Activated CD8-positive, alpha-beta memory T cell treated with anti-CD3 and anti-CD28 coated beads for 1 hour (primary cell): ENCODE data around the gene PROZ.

ENCODE experiments used
- DNase-seq, 2 donors: peaks; one replicate each; pipeline ENCODE4 v3.0.0-alpha.2; 2020; ENCODE audit warnings: low read depth in 1 of 2; ENCODE audit errors: extremely low read depth in 1 of 2

Gene PROZ

DNA sequence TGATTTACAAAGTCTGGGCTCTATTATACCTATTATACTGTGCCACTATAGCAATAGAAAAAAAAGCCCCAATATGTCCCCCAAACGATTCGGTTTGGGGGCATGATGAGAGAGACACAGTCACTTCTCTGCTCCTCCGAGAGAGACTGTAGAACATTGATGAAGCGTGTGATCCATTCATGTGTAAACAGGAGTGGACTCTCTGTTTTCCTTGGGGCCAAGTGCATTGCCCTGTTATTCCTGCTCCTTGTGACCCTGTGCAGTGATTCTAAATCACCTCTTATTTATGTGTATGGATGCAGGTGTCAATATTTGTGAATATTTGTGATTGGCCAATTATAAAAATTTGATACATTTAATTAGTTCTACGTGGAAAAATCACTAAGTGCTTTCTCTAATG, 18.9 kb upstream of the PROZ start:
- no peak for DNase-seq

DNA sequence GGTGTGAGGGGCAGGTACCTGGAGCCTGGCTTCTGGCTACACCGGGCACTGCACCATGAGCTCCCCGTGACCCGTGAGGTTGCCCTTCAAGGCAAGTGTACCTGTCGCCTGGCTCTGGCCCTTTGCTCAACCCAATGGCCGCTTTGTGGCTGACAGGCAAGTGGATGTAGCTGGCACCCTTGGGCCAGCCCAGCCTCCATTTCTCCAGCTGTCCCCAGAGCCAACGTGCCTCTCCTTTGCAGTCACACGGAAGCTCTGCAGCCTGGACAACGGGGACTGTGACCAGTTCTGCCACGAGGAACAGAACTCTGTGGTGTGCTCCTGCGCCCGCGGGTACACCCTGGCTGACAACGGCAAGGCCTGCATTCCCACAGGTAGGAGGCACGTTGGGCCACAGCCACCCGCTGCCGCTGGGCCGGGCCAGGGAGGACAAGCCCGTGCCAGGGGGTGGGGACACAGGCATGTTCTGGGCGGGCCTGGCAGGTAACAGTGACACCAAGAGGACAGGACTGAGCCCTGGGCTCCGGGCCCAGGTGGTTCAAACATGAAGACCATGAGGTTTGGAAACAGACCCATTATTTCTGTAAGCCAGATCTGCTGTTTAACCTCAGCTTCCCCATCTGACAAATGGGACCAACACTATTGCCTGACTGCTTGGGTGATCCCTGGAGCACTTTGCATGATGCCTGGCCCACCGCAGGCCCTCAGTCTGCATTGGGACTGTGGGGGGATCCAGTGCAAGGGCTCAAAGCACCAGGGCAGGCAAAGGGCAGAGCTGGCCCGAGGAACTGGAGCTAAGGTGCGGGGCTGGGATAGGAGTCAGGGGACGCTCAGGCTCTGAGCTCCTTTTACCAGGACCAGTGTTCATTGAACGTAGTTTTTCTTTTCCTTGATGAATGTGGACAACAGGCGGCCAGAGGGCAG, 17.5 kb upstream of the PROZ start:
- no peak for DNase-seq

DNA sequence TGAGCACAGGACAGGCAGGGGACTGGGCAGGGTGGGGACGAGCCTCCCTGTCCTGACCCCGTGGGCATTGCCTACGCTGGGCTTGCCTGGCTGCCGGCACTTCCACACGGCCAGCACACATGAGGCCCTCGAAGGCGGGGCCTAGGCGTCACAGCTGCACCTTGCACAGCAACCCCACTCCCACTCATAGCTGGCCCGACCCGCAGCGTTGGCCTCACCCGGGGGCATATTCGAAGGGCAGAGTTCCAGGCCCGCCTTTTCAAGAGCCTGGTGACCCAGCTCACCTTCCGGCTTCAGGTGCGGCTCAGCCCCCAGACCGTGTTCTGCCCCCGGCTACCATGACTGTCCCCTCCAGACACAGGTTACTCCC, 16.9 kb upstream of the PROZ start:
- no peak for DNase-seq

DNA sequence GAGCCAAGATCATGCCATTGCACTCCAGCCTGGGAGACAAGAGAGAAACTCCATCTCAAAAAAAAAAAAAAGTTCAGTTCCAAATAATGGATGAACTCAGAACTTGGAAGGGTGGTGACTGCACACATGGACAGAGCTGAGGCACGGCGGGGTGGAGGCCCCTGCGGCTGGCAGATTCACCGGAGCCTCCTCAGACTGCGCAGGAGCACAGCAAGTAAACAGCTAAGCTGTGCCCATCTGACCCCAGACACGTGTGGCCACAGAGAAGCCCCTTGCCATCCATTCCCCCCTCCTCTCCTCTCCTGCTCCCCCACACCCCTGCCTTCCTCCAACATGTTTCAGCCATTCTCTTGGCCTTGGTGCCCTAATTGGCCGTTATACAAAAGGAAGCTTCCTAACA, 15.6 kb upstream of the PROZ start:
- no peak for DNase-seq

DNA sequence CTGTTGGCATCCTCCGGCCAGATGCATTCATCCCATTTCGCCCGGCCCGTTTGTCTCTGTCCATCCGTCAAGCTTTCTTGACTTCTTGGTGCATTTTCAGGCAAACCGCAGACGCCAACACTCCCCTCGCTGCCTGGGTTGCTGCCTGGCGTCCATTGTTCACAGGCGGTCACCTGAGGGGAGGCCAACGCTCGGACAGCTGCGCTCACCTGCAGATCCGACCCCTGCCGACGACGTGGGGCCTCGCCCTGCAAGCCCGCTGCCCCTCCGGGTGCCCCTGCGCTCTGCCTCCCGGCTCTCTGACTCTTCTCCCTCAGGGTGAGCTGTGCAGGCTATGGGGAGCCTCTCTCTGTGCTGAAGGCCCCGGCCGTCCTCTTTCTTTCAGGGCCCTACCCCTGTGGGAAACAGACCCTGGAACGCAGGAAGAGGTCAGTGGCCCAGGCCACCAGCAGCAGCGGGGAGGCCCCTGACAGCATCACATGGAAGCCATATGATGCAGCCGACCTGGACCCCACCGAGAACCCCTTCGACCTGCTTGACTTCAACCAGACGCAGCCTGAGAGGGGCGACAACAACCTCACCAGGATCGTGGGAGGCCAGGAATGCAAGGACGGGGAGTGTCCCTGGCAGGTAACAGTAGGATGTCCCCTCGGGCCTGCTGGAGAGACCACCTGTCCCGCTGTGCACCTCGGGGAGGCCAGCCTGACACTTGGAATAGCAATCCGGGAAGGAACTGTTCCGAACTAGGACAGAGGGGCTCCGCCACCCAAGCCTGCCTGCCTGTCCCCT, 14.8 kb upstream of the PROZ start:
- no peak for DNase-seq

DNA sequence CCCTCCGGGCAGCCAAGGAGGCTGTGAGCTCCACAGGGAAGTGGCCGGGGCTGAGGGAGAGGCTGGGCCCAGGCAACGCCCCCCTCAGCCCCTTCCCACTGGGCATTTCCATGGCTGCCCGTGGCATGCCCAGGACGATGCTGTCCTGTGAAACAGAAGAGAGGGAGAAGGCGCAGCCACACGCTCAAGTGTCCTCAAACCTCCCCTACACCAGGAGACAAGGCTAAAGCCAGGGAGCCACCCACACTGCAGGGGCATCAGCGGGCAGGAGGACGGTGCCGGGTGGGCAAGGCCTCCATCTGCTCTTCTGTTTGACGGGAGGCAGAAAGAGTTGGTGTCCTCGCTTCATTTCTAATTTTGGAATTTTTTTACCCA, 14.2 kb upstream of the PROZ start:
- no peak for DNase-seq

DNA sequence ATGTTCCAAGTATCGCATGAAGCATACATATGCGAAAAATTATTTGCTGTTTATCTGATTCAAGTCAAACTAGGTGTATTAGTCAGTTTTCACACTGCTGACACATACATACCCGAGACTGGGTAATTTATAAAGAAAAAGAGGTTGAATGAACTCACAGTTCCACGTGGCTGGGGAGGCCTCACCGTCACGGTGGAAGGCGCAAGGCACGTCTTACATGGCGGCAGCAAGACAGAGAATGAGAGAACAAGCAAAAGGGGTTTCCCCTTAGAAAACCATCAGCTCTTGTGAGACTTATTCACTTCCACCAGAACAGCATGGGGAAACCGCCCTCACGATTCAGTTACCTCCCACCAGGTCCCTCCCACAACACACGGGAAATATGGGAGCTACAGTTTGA, 13.0 kb upstream of the PROZ start:
- DNase-seq, result no peak

DNA sequence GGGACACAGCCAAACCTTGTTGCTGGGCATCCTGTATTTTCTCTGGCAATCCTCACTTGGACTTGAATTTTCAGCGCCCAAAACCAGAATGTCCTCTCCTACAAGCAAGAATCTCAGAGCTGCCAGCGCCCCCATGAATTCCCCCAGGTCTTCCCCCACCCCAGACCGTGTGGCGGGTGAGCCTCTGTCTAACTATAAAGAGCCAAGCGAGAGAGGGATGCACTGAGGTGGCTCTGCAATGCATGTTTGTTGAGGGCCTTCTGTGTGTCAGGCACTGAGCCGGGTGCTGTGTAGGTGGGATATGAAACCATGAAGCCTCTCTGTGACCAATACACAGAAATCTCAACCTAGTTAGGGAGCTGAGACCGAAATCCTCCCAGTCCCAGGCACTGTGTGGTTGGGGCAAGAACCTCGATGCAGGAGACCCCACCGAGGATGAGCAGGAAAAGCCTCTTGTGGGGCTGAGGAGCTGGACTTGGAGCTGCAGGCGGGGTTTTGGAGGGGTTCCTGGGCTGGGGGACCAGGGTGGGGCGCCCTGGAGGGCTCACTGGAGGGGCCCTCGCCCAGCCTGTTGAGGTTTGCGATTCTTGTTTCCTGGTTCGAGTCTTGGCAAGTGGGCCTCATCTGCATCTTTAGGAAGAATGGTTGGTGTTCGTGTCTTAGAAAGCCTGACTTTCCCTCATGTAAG, 12.4 kb upstream of the PROZ start:
- DNase-seq, result no peak

DNA sequence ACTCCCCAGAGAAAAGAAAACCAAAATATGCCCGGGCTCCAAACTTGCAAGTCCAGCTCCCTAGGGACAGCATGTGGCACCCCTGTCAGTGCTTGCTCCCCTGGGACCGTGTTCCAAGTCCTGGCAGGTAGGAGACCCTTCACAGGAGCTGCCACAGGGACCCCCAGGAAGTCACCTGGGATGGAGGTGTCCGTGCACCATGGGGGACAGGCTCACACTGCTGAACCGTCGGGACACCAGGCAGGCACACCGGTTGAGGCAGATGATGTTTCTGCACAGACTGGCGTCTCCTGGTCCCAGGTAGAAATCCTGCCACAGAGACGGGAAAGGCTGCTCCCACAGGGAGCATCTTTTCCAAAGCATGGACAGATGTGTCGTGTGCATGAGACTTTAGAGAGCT, 11.7 kb upstream of the PROZ start:
- no peak for DNase-seq

DNA sequence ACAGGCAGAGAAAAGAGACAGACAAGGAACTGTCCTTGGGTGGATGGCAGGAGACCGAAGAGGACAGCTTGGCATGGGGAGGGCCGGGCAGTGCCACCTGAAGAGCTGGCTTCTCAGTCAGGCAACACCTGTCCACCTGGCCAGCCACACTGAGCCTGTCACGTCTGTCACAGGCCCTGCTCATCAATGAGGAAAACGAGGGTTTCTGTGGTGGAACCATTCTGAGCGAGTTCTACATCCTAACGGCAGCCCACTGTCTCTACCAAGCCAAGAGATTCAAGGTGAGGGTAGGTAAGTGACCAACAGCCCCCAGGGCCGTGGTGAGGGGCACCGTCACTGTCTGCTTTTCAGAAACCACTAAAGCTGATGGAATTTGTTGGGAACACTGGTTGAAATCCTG, 11.2 kb upstream of the PROZ start:
- no peak for DNase-seq

DNA sequence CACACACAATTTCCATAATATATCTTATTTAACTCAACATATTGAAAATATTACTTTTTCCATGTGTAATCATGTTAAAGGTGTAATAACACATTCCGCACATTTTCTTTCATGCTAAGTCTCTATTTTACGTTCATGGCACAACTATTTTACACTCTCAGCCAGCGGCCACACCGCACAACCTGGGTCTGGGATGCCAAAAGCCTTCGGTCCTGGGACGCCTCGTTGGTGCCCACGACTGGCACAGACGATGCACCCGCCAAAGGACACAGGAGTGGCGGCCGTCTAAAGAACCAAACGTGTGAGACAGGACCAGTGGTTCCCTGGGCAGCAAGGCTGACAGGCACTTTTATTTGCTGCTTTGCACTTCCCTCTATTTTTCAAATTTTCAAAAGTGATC, 10.0 kb upstream of the PROZ start:
- no peak for DNase-seq

DNA sequence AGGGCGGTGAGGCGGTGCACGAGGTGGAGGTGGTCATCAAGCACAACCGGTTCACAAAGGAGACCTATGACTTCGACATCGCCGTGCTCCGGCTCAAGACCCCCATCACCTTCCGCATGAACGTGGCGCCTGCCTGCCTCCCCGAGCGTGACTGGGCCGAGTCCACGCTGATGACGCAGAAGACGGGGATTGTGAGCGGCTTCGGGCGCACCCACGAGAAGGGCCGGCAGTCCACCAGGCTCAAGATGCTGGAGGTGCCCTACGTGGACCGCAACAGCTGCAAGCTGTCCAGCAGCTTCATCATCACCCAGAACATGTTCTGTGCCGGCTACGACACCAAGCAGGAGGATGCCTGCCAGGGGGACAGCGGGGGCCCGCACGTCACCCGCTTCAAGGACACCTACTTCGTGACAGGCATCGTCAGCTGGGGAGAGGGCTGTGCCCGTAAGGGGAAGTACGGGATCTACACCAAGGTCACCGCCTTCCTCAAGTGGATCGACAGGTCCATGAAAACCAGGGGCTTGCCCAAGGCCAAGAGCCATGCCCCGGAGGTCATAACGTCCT, 9.4 kb upstream of the PROZ start:
- DNase-seq, result no peak

DNA sequence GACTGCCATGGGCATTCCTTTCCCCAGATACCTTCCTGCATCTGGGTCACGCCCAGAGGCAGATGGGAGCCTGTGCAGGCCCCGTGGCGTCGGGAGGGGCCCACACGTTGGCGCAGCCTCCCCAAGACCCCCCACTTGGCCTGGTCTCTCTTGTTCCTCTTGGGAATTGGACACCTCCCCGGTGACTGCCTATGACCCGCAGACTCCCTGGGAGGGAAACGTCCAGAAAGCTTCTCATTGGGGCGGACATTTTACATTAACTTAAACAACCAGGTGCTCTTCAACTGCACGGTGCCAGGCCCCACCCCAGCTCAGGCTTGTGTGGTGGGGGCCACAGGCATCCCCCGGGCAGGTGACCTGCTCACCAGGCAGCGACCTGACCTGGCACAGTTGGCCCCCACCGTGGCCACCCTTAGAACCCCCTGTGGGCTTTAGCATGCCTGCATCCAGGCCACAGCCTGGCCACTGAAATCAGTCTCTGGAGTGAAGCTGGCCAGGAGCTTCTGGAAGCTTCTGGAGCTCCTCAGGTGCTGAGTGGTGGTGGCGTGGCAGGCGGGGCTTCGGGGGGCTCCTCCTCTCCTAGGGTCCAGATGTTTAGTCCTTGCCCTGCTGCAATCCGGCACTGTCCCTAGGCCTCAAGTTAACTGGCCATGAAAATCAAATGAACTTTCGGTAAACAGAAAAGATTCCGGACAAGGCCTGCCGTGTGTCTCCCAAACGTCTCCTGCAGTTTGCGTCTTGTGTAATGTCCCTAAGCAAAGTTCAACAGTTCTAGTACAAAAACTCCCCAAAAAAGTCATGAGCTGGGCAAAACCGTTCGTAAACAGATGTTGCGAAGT, 8.5 kb upstream of the PROZ start:
- DNase-seq, result no peak

DNA sequence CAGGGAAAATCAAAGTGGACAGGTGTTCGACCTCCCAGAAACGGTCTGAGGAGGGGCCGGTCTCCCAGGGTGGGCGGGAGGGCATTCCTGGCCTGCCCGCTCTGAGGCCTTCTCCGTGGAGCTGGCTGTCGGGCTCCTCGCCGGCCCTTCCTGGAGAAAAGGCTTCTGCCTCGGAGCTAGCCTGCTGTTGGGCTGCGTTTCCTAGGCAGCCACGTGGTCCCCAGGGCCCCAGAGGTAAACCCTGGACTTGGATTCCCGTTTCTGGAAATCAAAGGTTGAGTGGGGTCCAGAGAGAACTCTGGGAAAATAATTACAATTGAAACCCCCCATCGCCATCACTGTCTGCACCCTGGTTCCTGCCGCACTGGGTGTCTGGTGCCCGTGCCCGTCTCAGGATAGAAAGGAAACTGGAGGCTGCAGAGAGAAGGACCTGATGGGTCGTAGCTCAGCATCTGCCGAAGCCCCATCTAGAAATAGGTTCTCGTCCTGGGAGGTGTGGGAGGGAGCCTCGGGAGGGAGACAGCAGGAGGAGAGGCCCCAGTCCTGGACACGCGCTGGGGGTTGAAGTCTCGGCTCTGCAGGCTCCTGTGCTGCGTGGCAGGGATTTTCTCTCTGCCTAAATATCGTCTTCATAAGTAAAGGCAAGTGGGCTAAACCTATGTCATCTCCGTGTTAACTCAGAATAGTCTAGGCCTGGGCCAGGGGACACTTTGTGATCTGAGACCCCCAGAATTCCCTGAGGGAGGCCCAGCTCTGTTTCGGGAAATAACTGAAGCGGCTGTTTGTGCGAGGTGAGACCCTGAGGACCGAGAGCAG, 7.7 kb upstream of the PROZ start:
- DNase-seq, result no peak

DNA sequence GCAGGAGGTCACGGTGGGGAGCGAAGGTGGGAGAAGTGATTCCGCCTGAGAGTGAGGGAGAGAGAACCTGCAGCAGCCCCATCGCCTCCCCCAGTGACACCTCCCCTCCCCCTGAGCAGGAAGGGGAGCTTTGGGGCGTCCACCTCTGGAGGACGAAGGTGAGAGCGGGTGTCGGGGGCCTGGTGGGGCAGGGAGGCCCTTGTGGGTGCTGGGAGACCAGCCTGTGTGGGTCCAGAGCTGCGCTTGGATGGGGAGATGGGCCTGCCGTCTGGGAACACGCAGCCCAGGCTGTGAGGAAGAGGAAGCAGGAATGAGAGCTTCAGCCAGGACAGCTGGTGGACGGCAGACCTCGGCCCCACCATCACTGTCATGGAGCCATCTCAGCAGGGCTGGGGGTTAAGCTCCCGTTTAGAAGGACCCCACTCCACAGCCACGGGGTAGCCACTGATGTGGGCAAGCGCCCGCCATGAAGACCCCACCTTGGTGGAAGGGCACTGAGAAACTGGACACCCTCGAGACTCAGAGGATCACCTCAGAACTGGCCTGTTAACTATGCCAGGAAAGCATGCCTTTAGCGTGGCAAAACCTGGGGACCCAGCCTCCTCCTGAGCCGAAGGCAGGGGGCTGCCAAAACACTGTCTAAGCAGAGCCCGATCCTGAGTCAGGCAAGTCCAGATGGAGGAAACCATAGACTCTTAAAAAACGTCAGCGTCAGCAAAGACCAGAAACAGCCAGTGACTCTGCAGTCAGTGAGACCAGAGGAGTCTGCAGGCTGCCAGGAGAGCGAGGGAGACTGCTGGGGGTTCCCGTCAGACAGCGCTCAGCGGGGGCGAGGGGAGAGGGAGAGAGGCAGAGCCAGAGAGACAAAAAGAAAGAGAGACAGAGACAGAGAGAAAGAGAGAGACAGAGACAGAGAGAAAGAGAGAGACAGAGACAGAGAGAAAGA, 6.4 kb upstream of the PROZ start:
- DNase-seq, result no peak

DNA sequence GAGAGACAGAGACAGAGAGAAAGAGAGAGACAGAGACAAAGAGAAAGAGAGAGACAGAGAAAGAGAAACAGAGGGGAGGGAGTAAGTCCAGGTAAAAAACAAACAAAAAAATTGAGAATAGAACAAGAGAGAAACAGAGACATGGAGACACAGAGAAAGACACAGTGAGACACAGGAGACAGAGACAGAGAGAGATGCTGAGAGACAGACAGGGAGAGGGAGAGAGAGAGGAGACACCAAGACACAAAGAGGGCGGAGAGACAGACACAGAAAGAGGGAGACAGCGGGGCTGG, 5.8 kb upstream of the PROZ start:
- DNase-seq, result no peak

DNA sequence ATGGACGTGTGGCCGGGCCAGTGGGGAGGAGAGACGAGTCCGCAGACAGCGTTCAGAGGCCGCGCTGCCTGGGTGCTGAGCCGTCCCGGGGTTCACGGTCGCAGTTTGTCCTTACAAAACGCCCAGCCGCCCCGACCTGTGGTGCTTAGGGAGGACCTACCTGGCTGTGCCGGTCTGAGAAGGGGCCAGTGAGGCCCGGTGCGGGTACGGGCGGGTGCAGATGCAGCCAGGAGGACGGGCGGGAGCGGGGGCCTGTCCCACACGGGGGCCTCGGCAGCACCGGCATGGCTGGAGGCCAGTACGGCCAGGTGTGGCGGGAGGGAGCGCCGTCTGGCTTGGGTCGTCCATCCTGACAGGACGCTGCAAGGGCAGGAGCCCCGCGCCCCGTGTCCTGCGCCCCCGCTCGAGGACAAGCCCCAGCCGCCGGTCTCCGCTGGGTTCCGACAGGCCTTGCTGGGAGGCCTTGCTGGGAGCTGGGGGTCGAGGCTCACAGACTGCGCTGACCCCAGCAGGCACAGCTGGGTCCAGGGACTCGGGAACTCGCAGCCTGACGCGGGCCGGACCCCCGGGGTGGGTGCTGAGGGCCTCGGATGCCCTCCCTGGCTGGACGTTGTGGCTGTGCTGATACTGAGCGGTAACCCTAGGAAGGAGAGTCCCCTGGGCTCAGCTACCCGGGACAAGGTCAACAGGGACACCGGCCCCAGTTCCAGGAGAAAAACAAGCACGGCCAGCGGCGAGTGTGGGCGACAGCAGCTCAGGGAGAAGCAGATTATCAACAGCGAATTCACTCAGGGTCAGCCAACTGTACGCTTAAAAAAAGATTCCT, 5.3 kb upstream of the PROZ start:
- no peak for DNase-seq
